GM10847 (cell line): ENCODE results near the gene DOCK1.

Source experiments
- POLR2A ChIP-seq: IDR thresholded peaks from 2 replicates; pipeline ENCODE4 v1.6.1; 2011; ENCODE audit not compliant: insufficient read length; ENCODE audit errors: extremely low read depth

Gene DOCK1

GRCh38 chr10:127011174-127011573 is 105.9 kb downstream of the DOCK1 start:
- TF ChIP-seq POLR2A = no peak

- TF ChIP-seq POLR2A = no peak
Measured at GRCh38 chr10:127012071-127012768, 107.0 kb downstream of the DOCK1 start.

GRCh38 chr10:127012769-127013152 is 107.5 kb downstream of the DOCK1 start:
- TF ChIP-seq POLR2A = no peak

GRCh38 chr10:127013211-127013656 is 108.0 kb downstream of the DOCK1 start:
- TF ChIP-seq POLR2A = no peak

- TF ChIP-seq POLR2A = no peak
Measured at GRCh38 chr10:127013691-127014473, 108.7 kb downstream of the DOCK1 start.

- TF ChIP-seq POLR2A = no peak
Measured at GRCh38 chr10:127014671-127015070, 109.4 kb downstream of the DOCK1 start.

- TF ChIP-seq POLR2A = no peak
Measured at GRCh38 chr10:127015373-127015772, 110.1 kb downstream of the DOCK1 start.

- TF ChIP-seq POLR2A = no peak
Measured at GRCh38 chr10:127016331-127016730, 111.1 kb downstream of the DOCK1 start.

- no peak for TF ChIP-seq POLR2A
Measured at GRCh38 chr10:127017541-127018297, 112.5 kb downstream of the DOCK1 start.

GRCh38 chr10:127018298-127018650 is 113.0 kb downstream of the DOCK1 start:
- TF ChIP-seq POLR2A = no peak

GRCh38 chr10:127018766-127019165 is 113.5 kb downstream of the DOCK1 start:
- no peak for TF ChIP-seq POLR2A

- no peak for TF ChIP-seq POLR2A
Measured at GRCh38 chr10:127020260-127020659, 115.0 kb downstream of the DOCK1 start.

- no peak for TF ChIP-seq POLR2A
Measured at GRCh38 chr10:127021801-127022200, 116.6 kb downstream of the DOCK1 start.

- TF ChIP-seq POLR2A = no peak
Measured at GRCh38 chr10:127024685-127025435, 119.6 kb downstream of the DOCK1 start.

GRCh38 chr10:127027786-127028185 is 122.6 kb downstream of the DOCK1 start:
- TF ChIP-seq POLR2A = no peak
